Panc1 (cell line): ENCODE measurements around the gene ZNF486. TPM values are rescaled to one million over a fixed set of nuclear protein-coding genes. Genes with fewer than 3 reads are reported as not detected.

ENCODE experiments used
- ATAC-seq: fragments of 200-7000 bp; cut with Tn5 transposase; 2 replicates; pipeline ENCODE4 v1.9.1; 2020; ENCODE audit warnings: mild to moderate bottlenecking, moderate library complexity
- BruUV-seq: library from RNA; stranded (reverse); fragments of 400-500 nt; replicated peaks from 2 replicates; lab custom pipeline; 2021; lab: Mats Ljungman, UMichigan
- CTCF ChIA-PET: fragments of 300-600 bp; sonication (Branson Sonifier 250); formaldehyde crosslinking; loops from one replicate; lab custom pipeline; 2022; ENCODE audit warnings: antibody characterized with exemption; lab: Charles Lee
- POLR2A ChIA-PET: fragments of 300-600 bp; sonication (Branson Sonifier 250); formaldehyde crosslinking; loops from one replicate; lab custom pipeline; 2022; ENCODE audit warnings: antibody characterized with exemption; lab: Charles Lee
- DNase-seq: peaks from one replicate; pipeline ENCODE4 v3.0.0-alpha.2; 2010; ENCODE audit warnings: low read depth, low spot score
- H3K27ac ChIP-seq: 2 replicates; pipeline ENCODE4 v1.5.1; 2011; ENCODE audit warnings: mild to moderate bottlenecking, low read length, inconsistent platforms
- H3K27me3 ChIP-seq: fragments of 200-500 bp; sonication (Bioruptor generic); 2 replicates; pipeline ENCODE4 v1.6.0; 2014; ENCODE audit warnings: low read length, inconsistent platforms; ENCODE audit not compliant: control insufficient read depth, insufficient read depth
- H3K36me3 ChIP-seq: fragments of 200-500 bp; sonication (Bioruptor generic); 2 replicates; pipeline ENCODE4 v1.5.1; 2014; ENCODE audit warnings: inconsistent platforms, mild to moderate bottlenecking, low read length, moderate library complexity; ENCODE audit not compliant: control insufficient read depth, insufficient read depth
- H3K4me1 ChIP-seq: 2 replicates; pipeline ENCODE4 v1.5.1; 2011; ENCODE audit warnings: inconsistent platforms, mild to moderate bottlenecking, low read length, moderate library complexity; ENCODE audit not compliant: control insufficient read depth, insufficient read depth
- H3K4me3 ChIP-seq, 2 experiments: 2 replicates each; pipeline ENCODE4 v1.5.1; 2011 to 2012; ENCODE audit warnings: low read depth in 2 of 2, low read length in 2 of 2, mild to moderate bottlenecking in 2 of 2, inconsistent platforms in 1 of 2, moderate library complexity in 1 of 2
- H3K9me3 ChIP-seq: fragments of 200-500 bp; sonication (Bioruptor generic); 2 replicates; pipeline ENCODE4 v1.5.1; 2014; ENCODE audit warnings: low read depth, mild to moderate bottlenecking, inconsistent platforms, low read length, moderate library complexity; ENCODE audit not compliant: control insufficient read depth, insufficient read depth
- CTCF ChIP-seq: fragments of 450-650 bp; IDR thresholded peaks from 2 replicates; pipeline ENCODE4 v1.5.1; 2017; ENCODE audit warnings: mild to moderate bottlenecking
- POLR2AphosphoS5 ChIP-seq: IDR thresholded peaks from 2 replicates; pipeline ENCODE4 v1.6.1; 2012; ENCODE audit warnings: mild to moderate bottlenecking, low read depth, low read length, moderate library complexity
- SIN3A ChIP-seq: IDR thresholded peaks from 2 replicates; pipeline ENCODE4 v1.6.1; 2012; ENCODE audit warnings: low read depth, mild to moderate bottlenecking, low read length, moderate library complexity, borderline replicate concordance; ENCODE audit not compliant: insufficient read depth
- TCF7L2 ChIP-seq: IDR thresholded peaks from 2 replicates; pipeline ENCODE4 v1.6.1; 2011; ENCODE audit warnings: mild to moderate bottlenecking, low read depth, low read length, inconsistent platforms
- in situ Hi-C: cut with HindIII; loops from 2 replicates; pipeline ENCODE4 v1.10.0; 2016; ENCODE audit warnings: low sequenced_read_pairs, low pct_unique_long_range_greater_than_20kb
- intact Hi-C: fragments of 100-400 bp; cut with micrococcal nuclease; formaldehyde crosslinking; loops from one replicate; pipeline ENCODE4 v1.10.0; 2022; ENCODE audit not compliant: unreplicated experiment
- total RNA-seq: library from RNA; stranded (reverse); gene quantifications from one replicate; pipeline ENCODE4 v1.2.1, GENCODE V29; 2021; ENCODE audit not compliant: unreplicated experiment
- TF ChIP-seq, protein P1 (sequence below), 2 experiments: IDR thresholded peaks; 2 replicates each; pipeline ENCODE4 v1.6.1; 2011 to 2012; ENCODE audit warnings: low read depth in 2 of 2, control low read depth in 1 of 2, low read length in 1 of 2, mild to moderate bottlenecking in 1 of 2, moderate library complexity in 1 of 2; ENCODE audit not compliant: insufficient read depth in 1 of 2

Gene ZNF486
- total RNA-seq, 1 experiment from 2014 or later, result 7.8 TPM

- Histone ChIP-seq H3K36me3 (no peaks in the 10 kb centered on the region), H3K27ac (no peak overlapping the region), H3K4me1 (no peaks in the 10 kb centered on the region), H3K9me3 (no peaks in the 10 kb centered on the region; the same call in 1 of the 2 replicates), H3K4me3 (no peak overlapping the region), H3K27me3 (no peaks in the 10 kb centered on the region)
- in situ Hi-C loops (no loop called here), intact Hi-C loops (no loop called here)
- no TSS peak for BruUV-seq
- no peak for DNase-seq
- ChIA-PET CTCF (no interaction called here), POLR2A (no interaction called here)
- ATAC-seq, result no peak
- TF ChIP-seq POLR2AphosphoS5 (no peak), CTCF (no peak), TCF7L2 (no peak), SIN3A (no peak)
- TF ChIP-seq, protein P1, sequence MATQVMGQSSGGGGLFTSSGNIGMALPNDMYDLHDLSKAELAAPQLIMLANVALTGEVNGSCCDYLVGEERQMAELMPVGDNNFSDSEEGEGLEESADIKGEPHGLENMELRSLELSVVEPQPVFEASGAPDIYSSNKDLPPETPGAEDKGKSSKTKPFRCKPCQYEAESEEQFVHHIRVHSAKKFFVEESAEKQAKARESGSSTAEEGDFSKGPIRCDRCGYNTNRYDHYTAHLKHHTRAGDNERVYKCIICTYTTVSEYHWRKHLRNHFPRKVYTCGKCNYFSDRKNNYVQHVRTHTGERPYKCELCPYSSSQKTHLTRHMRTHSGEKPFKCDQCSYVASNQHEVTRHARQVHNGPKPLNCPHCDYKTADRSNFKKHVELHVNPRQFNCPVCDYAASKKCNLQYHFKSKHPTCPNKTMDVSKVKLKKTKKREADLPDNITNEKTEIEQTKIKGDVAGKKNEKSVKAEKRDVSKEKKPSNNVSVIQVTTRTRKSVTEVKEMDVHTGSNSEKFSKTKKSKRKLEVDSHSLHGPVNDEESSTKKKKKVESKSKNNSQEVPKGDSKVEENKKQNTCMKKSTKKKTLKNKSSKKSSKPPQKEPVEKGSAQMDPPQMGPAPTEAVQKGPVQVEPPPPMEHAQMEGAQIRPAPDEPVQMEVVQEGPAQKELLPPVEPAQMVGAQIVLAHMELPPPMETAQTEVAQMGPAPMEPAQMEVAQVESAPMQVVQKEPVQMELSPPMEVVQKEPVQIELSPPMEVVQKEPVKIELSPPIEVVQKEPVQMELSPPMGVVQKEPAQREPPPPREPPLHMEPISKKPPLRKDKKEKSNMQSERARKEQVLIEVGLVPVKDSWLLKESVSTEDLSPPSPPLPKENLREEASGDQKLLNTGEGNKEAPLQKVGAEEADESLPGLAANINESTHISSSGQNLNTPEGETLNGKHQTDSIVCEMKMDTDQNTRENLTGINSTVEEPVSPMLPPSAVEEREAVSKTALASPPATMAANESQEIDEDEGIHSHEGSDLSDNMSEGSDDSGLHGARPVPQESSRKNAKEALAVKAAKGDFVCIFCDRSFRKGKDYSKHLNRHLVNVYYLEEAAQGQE (IDR thresholded peaks at IDR 0.05; ENCODE audit: insufficient read depth in 1 of 2, low read depth in 2 of 2, low read length in 1 of 2), result no peak
Measured at GRCh38 chr19:20233105-20233504, 66.1 kb downstream of the ZNF486 start.

- no TSS peak for BruUV-seq
- Histone ChIP-seq H3K9me3 (no peaks in the 10 kb centered on the region; the same call in 1 of the 2 replicates), H3K4me1 (no peaks in the 10 kb centered on the region), H3K27ac (no peak overlapping the region), H3K36me3 (no peaks in the 10 kb centered on the region), H3K4me3 (no peak overlapping the region), H3K27me3 (no peaks in the 10 kb centered on the region)
- DNase-seq (no peak), ATAC-seq (no peak)
- ChIA-PET POLR2A (interaction anchor here (0.7 kb wide), 2 partner anchors 472 to 1244 kb away, joined by 3 to 6 read pairs; no protein-coding TSS in a partner anchor), CTCF (no interaction called here)
- TF ChIP-seq TCF7L2 (no peak), SIN3A (no peak)
- TF ChIP-seq, protein P1 (IDR thresholded peaks at IDR 0.05; ENCODE audit: insufficient read depth in 1 of 2, low read depth in 2 of 2, low read length in 1 of 2), result no peak
- in situ Hi-C loops (no loop called here), intact Hi-C loops (no loop called here)
Measured at GRCh38 chr19:20235156-20235555, 68.1 kb downstream of the ZNF486 start.
